OCI-M1 (cell line): ENCODE results near the gene GALM.
"Not testable (repeated sequence)": the region's sequence is repeated elsewhere in the genome, so short reads cannot be mapped to it uniquely, and the experiment has no call there.

Experiments
- DNase-seq: peaks from one replicate; lab custom pipeline; 2025; lab: John Stamatoyannopoulos, UW

Gene GALM

GRCh38 chr2:38680868-38681267, 15.0 kb downstream of the GALM start:
- DNase-seq = not testable (repeated sequence)

GRCh38 chr2:38682008-38682575, 16.2 kb downstream of the GALM start:
- DNase-seq = no peak

- DNase-seq = not testable (repeated sequence)
These were observed 16.7 kb downstream of the GALM start for GRCh38 chr2:38682620-38683019.

GRCh38 chr2:38683766-38684165, 17.9 kb downstream of the GALM start:
- DNase-seq = no peak

- peak; percentile 56 for DNase-seq
These were observed 19.3 kb downstream of the GALM start for GRCh38 chr2:38685116-38685735.

GRCh38 chr2:38690499-38691420, 24.8 kb downstream of the GALM start:
- peak; percentile 76 for DNase-seq

- DNase-seq = no peak
These were observed 26.1 kb downstream of the GALM start for GRCh38 chr2:38691994-38692393.

GRCh38 chr2:38692636-38693318, 26.9 kb downstream of the GALM start:
- no peak for DNase-seq

GRCh38 chr2:38697116-38697840, 31.4 kb downstream of the GALM start:
- peak; percentile 35 for DNase-seq

GRCh38 chr2:38698467-38699003, 32.6 kb downstream of the GALM start:
- DNase-seq = no peak

GRCh38 chr2:38700113-38700785, 34.3 kb downstream of the GALM start:
- peak; percentile 71 for DNase-seq

- DNase-seq = peak; percentile 62
These were observed 35.1 kb downstream of the GALM start for GRCh38 chr2:38700881-38701458.

- no peak for DNase-seq
These were observed 35.6 kb downstream of the GALM start for GRCh38 chr2:38701542-38701941.

GRCh38 chr2:38702413-38702812, 36.5 kb downstream of the GALM start:
- no peak for DNase-seq

GRCh38 chr2:38703336-38703735, 37.4 kb downstream of the GALM start:
- not testable (repeated sequence) for DNase-seq

- no peak for DNase-seq
These were observed 38.8 kb downstream of the GALM start for GRCh38 chr2:38704664-38705063.

GRCh38 chr2:38706846-38707345, 41.0 kb downstream of the GALM start:
- no peak for DNase-seq

- DNase-seq = not testable (repeated sequence)
These were observed 42.6 kb downstream of the GALM start for GRCh38 chr2:38708491-38708890.

GRCh38 chr2:38708900-38709566, 43.1 kb downstream of the GALM start:
- DNase-seq = no peak
